A549 (cell line): Measurements from ENCODE around the gene RNF220. TPM values are rescaled to one million over a fixed set of nuclear protein-coding genes. Genes with fewer than 3 reads are reported as not detected.

Source experiments
- ATAC-seq, 2 experiments: fragments of 200-7000 bp in 1 of 2; fragments of >200 bp in 1 of 2; cut with Nextera tagmentation in 1 of 2; cut with Tn5 transposase in 1 of 2; 3 replicates each; pipeline versions ENCODE4 v1.8.0 to v1.9.1; 2018 to 2020; ENCODE audit warnings: mild to moderate bottlenecking in 1 of 2, moderate library complexity in 1 of 2
- CTCF ChIA-PET: fragments of 300-600 bp; sonication (Branson Sonifier 250); formaldehyde crosslinking; extraction: SDS; loops from one replicate; lab custom pipeline; 2021; ENCODE audit warnings: antibody characterized with exemption, inconsistent platforms; lab: Yijun Ruan, JAX
- POLR2A ChIA-PET: fragments of 350-600 bp; formaldehyde crosslinking; extraction: SDS; loops from one replicate; lab custom pipeline; 2021; ENCODE audit warnings: antibody characterized with exemption, inconsistent platforms; lab: Yijun Ruan, JAX
- DNase-seq, 2 experiments: peaks; one replicate each; pipeline versions ENCODE4 v3.0.0 to v3.0.0-alpha.2; 2011 to 2016; ENCODE audit warnings: low read depth in 1 of 2, low spot score in 1 of 2
- FAIRE-seq: peaks from 2 replicates; lab custom pipeline; 2011; peaks lifted over from hg19 to GRCh38; lab: Jason Lieb, UNC
- H3K27ac ChIP-seq, 2 experiments: fragments of >200 bp; sonication (Bioruptor Twin); formaldehyde crosslinking; 3 replicates each; pipeline ENCODE4 v1.5.1; 2016 to 2017
- H3K4me1 ChIP-seq: fragments of >200 bp; sonication (Bioruptor Twin); formaldehyde crosslinking; 3 replicates; pipeline ENCODE4 v1.6.1; 2016
- H3K4me2 ChIP-seq: fragments of >200 bp; sonication (Bioruptor Twin); formaldehyde crosslinking; 3 replicates; pipeline ENCODE4 v1.6.1; 2016
- H3K4me3 ChIP-seq: fragments of >200 bp; sonication (Bioruptor Twin); formaldehyde crosslinking; 3 replicates; pipeline ENCODE4 v1.5.1; 2016
- H3K9me3 ChIP-seq: fragments of >200 bp; sonication (Bioruptor Twin); formaldehyde crosslinking; 3 replicates; pipeline ENCODE4 v1.6.1; 2016
- BHLHE40 ChIP-seq: IDR thresholded peaks from 2 replicates; pipeline ENCODE4 v1.6.1; 2012; ENCODE audit warnings: low read depth, low read length, inconsistent platforms
- CBX8 ChIP-seq: fragments of 200-600 bp; sonication (generic); IDR thresholded peaks from 2 replicates; pipeline ENCODE4 v1.6.1; 2016
- CEBPB ChIP-seq, 2 experiments: fragments of >200 bp in 1 of 2; sonication (Bioruptor Twin) in 1 of 2; formaldehyde crosslinking in 1 of 2; IDR thresholded peaks; 2 replicates each; pipeline ENCODE4 v1.6.1; 2012 to 2016
- CHD2 ChIP-seq: fragments of 150-350 bp; IDR thresholded peaks from 2 replicates; pipeline ENCODE4 v1.6.1; 2014; ENCODE audit warnings: low read length; ENCODE audit not compliant: partially characterized antibody
- FOXS1 ChIP-seq: fragments of 250-450 bp; sonication (Bioruptor Pico); IDR thresholded peaks from 2 replicates; pipeline ENCODE4 v1.5.0; 2020; ENCODE audit warnings: mild to moderate bottlenecking, moderate library complexity
- HDAC2 ChIP-seq: fragments of 200-600 bp; sonication (generic); IDR thresholded peaks from 2 replicates; pipeline ENCODE4 v1.6.1; 2016
- JUNB ChIP-seq: fragments of >200 bp; sonication (Bioruptor Twin); formaldehyde crosslinking; IDR thresholded peaks from 2 replicates; pipeline ENCODE4 v1.6.1; 2016
- KDM5A ChIP-seq: fragments of 200-600 bp; sonication (generic); IDR thresholded peaks from 2 replicates; pipeline ENCODE4 v1.6.1; 2016; ENCODE audit warnings: antibody characterized with exemption, mild to moderate bottlenecking
- MAFK ChIP-seq: fragments of 450-650 bp; IDR thresholded peaks from 2 replicates; pipeline ENCODE4 v1.6.1; 2014; ENCODE audit not compliant: partially characterized antibody
- MYC ChIP-seq: IDR thresholded peaks from 2 replicates; pipeline ENCODE4 v1.6.1; 2012; ENCODE audit warnings: mild to moderate bottlenecking, inconsistent platforms, low read length, improper control_type of control experiment, borderline replicate concordance
- NPAS2 ChIP-seq: fragments of 250-450 bp; sonication (Bioruptor Pico); IDR thresholded peaks from 2 replicates; pipeline ENCODE4 v1.8.0; 2022; ENCODE audit warnings: mild to moderate bottlenecking, moderate library complexity, borderline replicate concordance
- NR3C1 ChIP-seq: fragments of >200 bp; sonication (Bioruptor Twin); formaldehyde crosslinking; IDR thresholded peaks from 3 replicates; pipeline ENCODE4 v1.6.1; 2017
- POLR2A ChIP-seq: IDR thresholded peaks from 2 replicates; pipeline ENCODE4 v1.6.1; 2012; ENCODE audit warnings: mild to moderate bottlenecking, low read length
- POLR2AphosphoS2 ChIP-seq: conservative IDR thresholded peaks from 2 replicates; pipeline ENCODE4 v1.6.1; 2012; ENCODE audit warnings: low read length, improper control_type of control experiment, inconsistent platforms
- RAD21 ChIP-seq, 2 experiments: fragments of >200 bp in 1 of 2; sonication (Bioruptor Twin) in 1 of 2; formaldehyde crosslinking in 1 of 2; IDR thresholded peaks in 1 of 2; conservative IDR thresholded peaks in 1 of 2; 2 replicates in 1 of 2; 3 replicates in 1 of 2; pipeline ENCODE4 v1.6.1; 2012 to 2018; ENCODE audit warnings: inconsistent platforms in 1 of 2
- SMC3 ChIP-seq: fragments of >200 bp; sonication (Bioruptor Twin); formaldehyde crosslinking; IDR thresholded peaks from 3 replicates; pipeline ENCODE4 v1.6.1; 2018; ENCODE audit warnings: inconsistent platforms
- ZSCAN20 ChIP-seq: fragments of 250-450 bp; sonication (Bioruptor Pico); IDR thresholded peaks from 2 replicates; pipeline ENCODE4 v1.8.0; 2022; ENCODE audit warnings: mild to moderate bottlenecking, moderate library complexity
- WGBS: methylation state at CpG from one replicate; pipeline ENCODE4 v1.1.6; 2017; ENCODE audit errors: missing lambda C conversion rate; 5-methylcytosine and 5-hydroxymethylcytosine counted together
- polyA plus RNA-seq, 4 experiments: library from polyadenylated mRNA; depleted of rRNA in 3 of 4; stranded (reverse); fragments of >200 nt; fragmentation: RNase III in 1 of 4; extraction: RNeasy Plus Mini Kit Qiagen cat#74134 plus additional on column Dnase treatment in 1 of 4; gene quantifications; 2 replicates in 3 of 4; 3 replicates in 1 of 4; pipeline ENCODE4 v1.2.3, GENCODE V29; 2011 to 2017
- TF ChIP-seq, protein P1 (sequence below): fragments of 150-350 bp; IDR thresholded peaks from 2 replicates; pipeline ENCODE4 v1.6.1; 2014; ENCODE audit warnings: low read depth, mild to moderate bottlenecking, low read length
- TF ChIP-seq, protein P2 (sequence below): IDR thresholded peaks from 2 replicates; pipeline ENCODE4 v1.6.1; 2012
- TF ChIP-seq, protein P3 (sequence below): fragments of 250-450 bp; sonication (Bioruptor Pico); IDR thresholded peaks from 2 replicates; pipeline ENCODE4 v1.5.0; 2020; ENCODE audit warnings: low read depth, mild to moderate bottlenecking, moderate library complexity
- TF ChIP-seq, protein P4 (sequence below): IDR thresholded peaks from 2 replicates; pipeline ENCODE4 v1.6.1; 2012

RNF220 gene
- polyA plus RNA-seq, 2 of the 4 experiments (the other 2 are of a cell fraction) = 53.4 to 54.5 TPM

DNA sequence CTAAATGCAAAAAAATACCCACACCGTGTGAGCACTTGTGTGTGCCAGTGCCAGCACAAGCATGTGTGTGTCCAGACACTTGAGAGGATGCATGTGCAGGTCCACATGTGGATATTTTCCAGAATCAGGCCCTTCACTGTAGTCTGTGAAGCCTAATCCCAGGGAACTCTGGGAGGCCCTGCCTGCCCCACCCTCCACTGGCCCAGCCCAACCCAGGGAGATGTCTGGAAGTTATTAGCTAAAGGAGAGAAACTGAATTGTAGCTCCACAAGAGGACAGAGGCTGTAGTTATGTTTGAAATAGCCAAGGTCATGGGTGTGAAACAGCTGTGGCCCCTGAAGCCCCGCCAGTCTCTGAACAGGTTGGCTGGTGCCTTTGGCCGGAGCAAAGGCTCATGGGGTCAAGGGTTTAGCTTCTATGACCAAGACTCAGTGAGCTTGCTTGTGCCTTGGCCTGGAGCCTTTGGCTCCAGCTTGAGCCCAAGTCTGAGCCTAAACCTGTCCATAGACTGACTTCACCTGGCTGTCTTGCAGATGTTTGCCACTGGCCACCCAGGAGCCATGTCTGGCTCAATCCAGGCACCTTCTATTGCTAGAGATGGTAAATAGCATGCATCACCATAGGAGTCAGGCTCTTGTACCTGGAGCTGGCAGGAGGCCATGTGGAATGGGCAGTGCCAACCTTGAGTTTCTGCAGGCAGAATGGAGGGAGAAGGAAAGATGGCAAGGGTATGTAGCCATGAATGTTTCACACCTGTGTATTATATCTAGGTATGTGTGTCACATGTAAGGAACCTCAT, 199.3 kb downstream of the RNF220 start (continued):
- TF ChIP-seq, protein P1, sequence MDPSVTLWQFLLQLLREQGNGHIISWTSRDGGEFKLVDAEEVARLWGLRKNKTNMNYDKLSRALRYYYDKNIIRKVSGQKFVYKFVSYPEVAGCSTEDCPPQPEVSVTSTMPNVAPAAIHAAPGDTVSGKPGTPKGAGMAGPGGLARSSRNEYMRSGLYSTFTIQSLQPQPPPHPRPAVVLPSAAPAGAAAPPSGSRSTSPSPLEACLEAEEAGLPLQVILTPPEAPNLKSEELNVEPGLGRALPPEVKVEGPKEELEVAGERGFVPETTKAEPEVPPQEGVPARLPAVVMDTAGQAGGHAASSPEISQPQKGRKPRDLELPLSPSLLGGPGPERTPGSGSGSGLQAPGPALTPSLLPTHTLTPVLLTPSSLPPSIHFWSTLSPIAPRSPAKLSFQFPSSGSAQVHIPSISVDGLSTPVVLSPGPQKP = no peak
- no peak for TF ChIP-seq NR3C1
- TF ChIP-seq FOXS1 (CRISPR knock-in tag) = no peak
- TF ChIP-seq CHD2 = no peak
- TF ChIP-seq POLR2A = no peak
- no peak for TF ChIP-seq RAD21 (conservative IDR thresholded peaks at IDR 0.05 in 1 of 2, IDR thresholded peaks at IDR 0.05 in 1 of 2)
- no peak for TF ChIP-seq ZSCAN20 (CRISPR knock-in tag)
- TF ChIP-seq POLR2AphosphoS2 = no peak
- TF ChIP-seq, protein P2, sequence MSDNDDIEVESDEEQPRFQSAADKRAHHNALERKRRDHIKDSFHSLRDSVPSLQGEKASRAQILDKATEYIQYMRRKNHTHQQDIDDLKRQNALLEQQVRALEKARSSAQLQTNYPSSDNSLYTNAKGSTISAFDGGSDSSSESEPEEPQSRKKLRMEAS = no peak
- TF ChIP-seq, protein P3, sequence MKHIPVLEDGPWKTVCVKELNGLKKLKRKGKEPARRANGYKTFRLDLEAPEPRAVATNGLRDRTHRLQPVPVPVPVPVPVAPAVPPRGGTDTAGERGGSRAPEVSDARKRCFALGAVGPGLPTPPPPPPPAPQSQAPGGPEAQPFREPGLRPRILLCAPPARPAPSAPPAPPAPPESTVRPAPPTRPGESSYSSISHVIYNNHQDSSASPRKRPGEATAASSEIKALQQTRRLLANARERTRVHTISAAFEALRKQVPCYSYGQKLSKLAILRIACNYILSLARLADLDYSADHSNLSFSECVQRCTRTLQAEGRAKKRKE (CRISPR knock-in tag) = no peak
- TF ChIP-seq JUNB = no peak

DNA sequence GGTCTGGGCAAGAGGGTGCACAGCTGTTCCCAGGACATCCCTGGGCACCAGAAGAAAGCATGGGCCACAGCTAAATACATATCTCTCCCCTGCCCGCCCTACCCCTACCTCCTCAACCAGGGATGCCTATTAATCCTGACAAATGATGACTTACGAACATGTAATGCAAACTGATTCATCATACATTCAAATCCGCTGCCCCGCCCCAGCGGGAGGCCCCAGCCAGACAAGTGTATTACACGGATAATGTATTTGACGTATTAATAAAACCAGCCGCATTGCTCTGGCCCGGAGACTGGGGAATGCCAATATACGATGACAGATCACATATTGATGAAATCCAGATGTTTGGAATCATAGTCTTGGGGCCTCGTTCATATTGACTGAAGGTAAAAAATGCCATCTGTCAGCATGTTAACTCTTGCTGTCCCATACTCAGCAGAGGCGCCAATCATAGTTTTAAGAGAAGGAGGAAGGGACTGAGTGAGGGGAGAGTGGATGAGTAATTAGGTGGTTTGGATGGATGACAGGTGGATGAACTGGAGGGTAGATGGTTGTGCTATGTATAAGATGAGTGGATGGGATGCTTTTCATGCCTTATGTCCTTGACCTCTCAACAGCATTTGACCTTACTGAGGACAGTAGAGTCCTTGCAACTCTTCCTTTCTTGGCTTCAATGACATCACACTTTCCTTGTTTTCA, 201.0 kb downstream of the RNF220 start:
- POLR2A ChIA-PET = no interaction called here
- H3K4me2 ChIP-seq = no peak overlapping the region

DNA sequence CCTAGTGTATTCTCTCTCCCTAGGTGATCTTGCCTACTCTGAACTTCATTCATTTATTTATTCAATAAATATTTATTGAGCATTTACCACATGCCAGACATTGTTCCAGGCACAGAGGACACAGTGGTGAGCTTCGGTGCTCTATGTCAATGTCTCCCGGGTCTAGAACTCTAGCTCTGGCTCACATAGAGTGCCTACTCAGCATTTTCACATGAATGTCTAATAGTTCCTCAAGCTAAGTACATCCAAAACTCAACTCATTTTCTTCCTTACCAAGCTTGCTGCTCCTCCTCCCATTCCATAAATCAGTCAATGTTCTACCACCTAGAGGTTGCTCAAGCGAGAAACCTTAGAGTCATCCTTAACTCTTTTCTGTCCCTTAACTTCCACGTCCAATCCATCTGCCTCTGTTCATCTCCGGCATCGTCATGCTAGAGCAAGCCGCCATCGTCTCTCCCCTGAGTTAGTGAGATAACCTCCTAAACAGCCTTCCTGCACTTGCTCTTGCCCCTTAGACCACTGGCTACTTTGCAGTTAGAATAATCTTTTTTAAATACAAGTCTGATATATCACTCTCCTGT, 201.7 kb downstream of the RNF220 start:
- CTCF ChIA-PET = interaction anchor here (1.0 kb wide), 1 partner anchor 46 kb away, joined by 3 read pairs; no protein-coding TSS in a partner anchor
- TF ChIP-seq, protein P2 = no peak
- peak; percentile 92 for TF ChIP-seq MAFK
- FAIRE-seq (no peak), DNase-seq (no peak), ATAC-seq (no peak)
- Histone ChIP-seq H3K9me3 (no peaks in the 10 kb centered on the region), H3K4me1 (no peaks in the 10 kb centered on the region), H3K4me2 (no peak overlapping the region), H3K27ac (no peak overlapping the region), H3K4me3 (no peak overlapping the region)
- 69% methylated on average over 8 of the region's 8 CpGs for WGBS
- POLR2A ChIA-PET = interaction anchor here (0.9 kb wide), 1 partner anchor 46 kb away, joined by 3 read pairs; no protein-coding TSS in a partner anchor

More for the DNA sequence above, 201.0 kb downstream of the RNF220 start:
- no peaks in the 10 kb centered on the region for H3K4me1 ChIP-seq
- FAIRE-seq (no peak), DNase-seq (no peak), ATAC-seq (no peak)
- no peak for TF ChIP-seq HDAC2
- CTCF ChIA-PET = no interaction called here
- H3K4me3 ChIP-seq = no peak overlapping the region
- H3K27ac ChIP-seq = no peak overlapping the region
- WGBS = 72% methylated on average over 11 of the region's 12 CpGs
- no peaks in the 10 kb centered on the region for H3K9me3 ChIP-seq

DNA sequence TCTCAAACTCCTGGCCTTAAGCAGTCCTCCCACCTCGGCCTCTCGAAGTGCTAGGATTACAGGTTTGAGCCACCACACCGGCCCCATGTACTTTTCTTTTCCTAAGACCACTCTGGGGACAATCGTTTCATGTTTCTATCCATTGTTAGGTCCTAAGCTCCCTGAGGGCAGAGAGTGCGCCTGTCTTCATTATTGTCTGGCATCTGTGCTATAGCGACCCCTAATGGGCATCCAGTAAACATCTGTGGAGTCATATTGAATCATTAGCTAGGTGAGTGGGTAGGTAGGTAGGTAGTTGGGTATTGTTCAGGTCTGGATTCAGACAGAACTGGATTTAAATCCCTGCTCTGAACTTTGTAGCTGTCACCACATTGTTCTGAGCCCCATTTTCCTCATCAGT, 203.1 kb downstream of the RNF220 start:
- Histone ChIP-seq H3K9me3 (no peaks in the 10 kb centered on the region), H3K4me2 (no peak overlapping the region), H3K4me3 (no peak overlapping the region), H3K27ac (no peak overlapping the region), H3K4me1 (no peaks in the 10 kb centered on the region)
- WGBS = 50% methylated on average over 6 of the region's 6 CpGs
- CTCF ChIA-PET = interaction anchor here (1.0 to 3.6 kb wide), 6 partner anchors 9 to 230 kb away, joined by 3 to 24 read pairs (median 4); no protein-coding TSS in a partner anchor
- DNase-seq (peak in 1 of 2 experiments; percentile 20), FAIRE-seq (no peak), ATAC-seq (peak in 1 of 2 experiments; percentile 54; a peak in 1 of 6 replicates)
- POLR2A ChIA-PET = no interaction called here
- no peak for TF ChIP-seq MYC
- TF ChIP-seq NR3C1 = no peak
- TF ChIP-seq POLR2A = no peak
- no peak for TF ChIP-seq SMC3
- TF ChIP-seq, protein P4, sequence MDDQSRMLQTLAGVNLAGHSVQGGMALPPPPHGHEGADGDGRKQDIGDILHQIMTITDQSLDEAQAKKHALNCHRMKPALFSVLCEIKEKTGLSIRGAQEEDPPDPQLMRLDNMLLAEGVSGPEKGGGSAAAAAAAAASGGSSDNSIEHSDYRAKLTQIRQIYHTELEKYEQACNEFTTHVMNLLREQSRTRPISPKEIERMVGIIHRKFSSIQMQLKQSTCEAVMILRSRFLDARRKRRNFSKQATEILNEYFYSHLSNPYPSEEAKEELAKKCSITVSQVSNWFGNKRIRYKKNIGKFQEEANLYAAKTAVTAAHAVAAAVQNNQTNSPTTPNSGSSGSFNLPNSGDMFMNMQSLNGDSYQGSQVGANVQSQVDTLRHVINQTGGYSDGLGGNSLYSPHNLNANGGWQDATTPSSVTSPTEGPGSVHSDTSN = no peak
- no peak for TF ChIP-seq CBX8
- no peak for TF ChIP-seq CEBPB (IDR thresholded peaks at IDR 0.05)
- TF ChIP-seq BHLHE40 = no peak
- TF ChIP-seq, protein P1 = no peak
- no peak for TF ChIP-seq NPAS2 (CRISPR knock-in tag)
- TF ChIP-seq RAD21 (conservative IDR thresholded peaks at IDR 0.05 in 1 of 2, IDR thresholded peaks at IDR 0.05 in 1 of 2) = no peak
- no peak for TF ChIP-seq CHD2
- TF ChIP-seq POLR2AphosphoS2 = no peak
- no peak for TF ChIP-seq KDM5A
